DND-41 (cell line): ENCODE data around the gene GRB7.
"Not testable (repeated sequence)": the region's sequence is repeated elsewhere in the genome, so short reads cannot be mapped to it uniquely, and the experiment has no call there.

ENCODE experiments used
- ATAC-seq: fragments of 200-7000 bp; cut with Tn5 transposase; 3 replicates; pipeline ENCODE4 v1.9.1; 2021; ENCODE audit warnings: low read depth; ENCODE audit not compliant: insufficient read depth
- DNase-seq: peaks from one replicate; pipeline ENCODE4 v3.0.0-alpha.2; 2020
- H2AFZ ChIP-seq: 2 replicates; pipeline ENCODE4 v1.6.0; 2012; ENCODE audit warnings: low read depth, low read length
- H3K27ac ChIP-seq: 2 replicates; pipeline ENCODE4 v1.5.1; 2012; ENCODE audit warnings: low read length, inconsistent platforms
- H3K27me3 ChIP-seq: fragments of 200-600 bp; sonication (generic); 2 replicates; pipeline ENCODE4 v1.6.0; 2012; ENCODE audit warnings: low read length, mild to moderate bottlenecking, inconsistent platforms; ENCODE audit not compliant: insufficient read depth, poor library complexity
- H3K36me3 ChIP-seq: 2 replicates; pipeline ENCODE4 v1.5.1; 2012; ENCODE audit warnings: low read length, inconsistent platforms; ENCODE audit not compliant: insufficient read depth
- H3K4me1 ChIP-seq: 2 replicates; pipeline ENCODE4 v1.5.1; 2012; ENCODE audit warnings: mild to moderate bottlenecking, low read length; ENCODE audit not compliant: insufficient read depth
- H3K4me2 ChIP-seq: 2 replicates; pipeline ENCODE4 v1.6.0; 2012; ENCODE audit warnings: mild to moderate bottlenecking, moderate library complexity, low read length, inconsistent platforms; ENCODE audit not compliant: insufficient read depth
- H3K4me3 ChIP-seq, 2 experiments: fragments of 200-600 bp in 1 of 2; shearing (Covaris generic) in 1 of 2; 2 replicates each; pipeline ENCODE4 v1.5.1; 2012 to 2016; ENCODE audit warnings: inconsistent platforms in 2 of 2, low read length in 2 of 2, mild to moderate bottlenecking in 2 of 2, low read depth in 1 of 2, moderate library complexity in 1 of 2
- H3K79me2 ChIP-seq: 2 replicates; pipeline ENCODE4 v1.6.0; 2012; ENCODE audit warnings: low read length, inconsistent platforms; ENCODE audit not compliant: insufficient read depth
- H3K9ac ChIP-seq: 2 replicates; pipeline ENCODE4 v1.6.0; 2012; ENCODE audit warnings: low read depth, mild to moderate bottlenecking, inconsistent platforms, low read length, moderate library complexity
- H3K9me3 ChIP-seq: 2 replicates; pipeline ENCODE4 v1.5.1; 2012; ENCODE audit warnings: low read length, moderate library complexity, mild to moderate bottlenecking, inconsistent platforms; ENCODE audit not compliant: insufficient read depth, severe bottlenecking
- H4K20me1 ChIP-seq: 2 replicates; pipeline ENCODE4 v1.6.0; 2012; ENCODE audit warnings: low read length; ENCODE audit not compliant: insufficient read depth
- CTCF ChIP-seq: IDR thresholded peaks from 2 replicates; pipeline ENCODE4 v1.5.1; 2012; ENCODE audit warnings: borderline replicate concordance, low read length, moderate library complexity, mild to moderate bottlenecking; ENCODE audit not compliant: poor library complexity, severe bottlenecking; ENCODE audit errors: extremely low read depth
- EZH2 ChIP-seq: IDR thresholded peaks from 3 replicates; pipeline ENCODE4 v1.6.1; 2012; ENCODE audit warnings: borderline replicate concordance, low read depth, mild to moderate bottlenecking, moderate library complexity, low read length, inconsistent platforms; ENCODE audit not compliant: severe bottlenecking

Gene GRB7

GRCh38 chr17:39706921-39707337 lies 30.8 kb upstream of the GRB7 start:
- H3K27ac ChIP-seq = no peak overlapping the region
- TF ChIP-seq CTCF (no peak), EZH2 (no peak)
- no peaks in the 10 kb centered on the region for H4K20me1 ChIP-seq
- ATAC-seq (0 out of 3 replicates have a peak, but pooled peaks have one; percentile 44), DNase-seq (no peak)
- H3K9ac ChIP-seq = no peak overlapping the region
- H3K27me3 ChIP-seq = no peaks in the 10 kb centered on the region
- no peaks in the 10 kb centered on the region for H3K4me1 ChIP-seq
- H3K79me2 ChIP-seq = no peaks in the 10 kb centered on the region
- no peak overlapping the region for H3K4me3 ChIP-seq
- H2AFZ ChIP-seq = no peak overlapping the region
- no peak overlapping the region for H3K4me2 ChIP-seq
- H3K36me3 ChIP-seq = no peaks in the 10 kb centered on the region
- no peaks in the 10 kb centered on the region for H3K9me3 ChIP-seq

GRCh38 chr17:39709319-39709997 lies 28.3 kb upstream of the GRB7 start:
- Histone ChIP-seq H3K4me1 (no peaks in the 10 kb centered on the region), H3K4me3 (no peak overlapping the region), H3K27ac (no peak overlapping the region), H3K27me3 (no peaks in the 10 kb centered on the region), H3K9ac (no peak overlapping the region; the same call in 1 of the 2 replicates), H3K4me2 (no peak overlapping the region), H3K79me2 (no peaks in the 10 kb centered on the region), H3K9me3 (no peaks in the 10 kb centered on the region), H4K20me1 (no peaks in the 10 kb centered on the region), H2AFZ (no peak overlapping the region), H3K36me3 (no peaks in the 10 kb centered on the region)
- TF ChIP-seq EZH2 = no peak
- no peak for TF ChIP-seq CTCF
- ATAC-seq (no peak), DNase-seq (no peak)

GRCh38 chr17:39709998-39710964 lies 27.5 kb upstream of the GRB7 start:
- H3K36me3 ChIP-seq = no peaks in the 10 kb centered on the region

GRCh38 chr17:39711071-39711470 lies 26.7 kb upstream of the GRB7 start:
- H2AFZ ChIP-seq, H3K4me1 ChIP-seq: not testable (repeated sequence)

More at GRCh38 chr17:39709998-39710964, 27.5 kb upstream of the GRB7 start:
- Histone ChIP-seq H3K4me3 (no peak overlapping the region), H3K4me2 (no peak overlapping the region), H2AFZ (no peak overlapping the region), H4K20me1 (no peaks in the 10 kb centered on the region), H3K27ac (no peak overlapping the region), H3K9ac (no peak overlapping the region), H3K9me3 (no peaks in the 10 kb centered on the region), H3K79me2 (no peaks in the 10 kb centered on the region), H3K27me3 (no peaks in the 10 kb centered on the region), H3K4me1 (no peaks in the 10 kb centered on the region)
- DNase-seq = no peak
- TF ChIP-seq CTCF (no peak), EZH2 (no peak)
- no peak for ATAC-seq

More at GRCh38 chr17:39711071-39711470, 26.7 kb upstream of the GRB7 start:
- not testable (repeated sequence) for H3K79me2 ChIP-seq, H3K36me3 ChIP-seq, H3K27ac ChIP-seq, H4K20me1 ChIP-seq, H3K27me3 ChIP-seq, DNase-seq, ATAC-seq, H3K9ac ChIP-seq, H3K9me3 ChIP-seq, H3K4me3 ChIP-seq, H3K4me2 ChIP-seq
